ENCODE data around the gene PRRT2.

GRCh38 chr16:29862383-29862883 is 50.4 kb downstream of the PRRT2 start:
- TF ChIP-seq CTCF (IDR thresholded peaks at IDR 0.05) (no peak), EP300 (IDR thresholded peaks at IDR 0.05) (no peak)
